Breast epithelium (tissue), 4 donors: ENCODE data around the gene MXRA7. TPM values are rescaled to one million over a fixed set of nuclear protein-coding genes. Genes with fewer than 3 reads are reported as not detected.

Experiments used
- DNase-seq, 2 donors: peaks; one replicate each; pipeline ENCODE4 v3.0.0-alpha.2; 2019; ENCODE audit warnings: low spot score in 2 of 2
- H3K27ac ChIP-seq, 2 donors: fragments of 200-600 bp; sonication (generic) in 1 of 2; one replicate each; pipeline ENCODE4 v1.5.1; 2016 to 2019; ENCODE audit warnings: mild to moderate bottlenecking in 1 of 2
- H3K27me3 ChIP-seq, 2 donors: fragments of 200-600 bp; sonication (generic) in 1 of 2; one replicate each; pipeline versions ENCODE4 v1.5.1 to v1.6.0; 2017 to 2019; ENCODE audit warnings: control low read depth in 1 of 2, mild to moderate bottlenecking in 1 of 2
- H3K36me3 ChIP-seq: fragments of 200-600 bp; one replicate; pipeline ENCODE4 v1.5.1; 2019
- H3K4me1 ChIP-seq, 2 donors: fragments of 200-600 bp; sonication (generic); one replicate each; pipeline ENCODE4 v1.5.1; 2016 to 2019; ENCODE audit warnings: control low read depth in 1 of 2
- H3K4me3 ChIP-seq, 3 donors: fragments of 200-600 bp; sonication (generic); 1 replicate in 2 of 3; 2 replicates in 1 of 3; pipeline ENCODE4 v1.5.1; 2016 to 2019; ENCODE audit warnings: mild to moderate bottlenecking in 3 of 3, moderate library complexity in 2 of 3
- H3K9me3 ChIP-seq, 2 donors: fragments of 200-600 bp; sonication (generic) in 1 of 2; one replicate each; pipeline ENCODE4 v1.5.1; 2016 to 2019; ENCODE audit warnings: control low read depth in 1 of 2
- POLR2A ChIP-seq: fragments of 450-650 bp; IDR thresholded peaks from one replicate; pipeline ENCODE4 v1.6.1; 2016; ENCODE audit warnings: antibody characterized with exemption, mild to moderate bottlenecking, moderate library complexity
- POLR2AphosphoS5 ChIP-seq, 3 donors: sonication (generic); formaldehyde crosslinking; IDR thresholded peaks; one replicate each; pipeline ENCODE4 v1.6.1; 2017; ENCODE audit warnings: antibody characterized with exemption in 3 of 3
- intact Hi-C: fragments of 100-400 bp; cut with DNase I; formaldehyde crosslinking; loops from one replicate; pipeline ENCODE4 v1.15.1; 2023; ENCODE audit warnings: low total_unique reads
- total RNA-seq, 3 donors: library from RNA; depleted of rRNA; stranded (reverse); fragments of >200 nt; gene quantifications; one replicate each; pipeline ENCODE4 v1.1.0, GENCODE V29; 2016
- TF ChIP-seq, protein P1 (sequence below), 3 donors: fragments of 450-650 bp; IDR thresholded peaks; one replicate each; pipeline ENCODE4 v1.5.1; 2016 to 2017; ENCODE audit warnings: antibody characterized with exemption in 3 of 3, mild to moderate bottlenecking in 3 of 3, moderate library complexity in 3 of 3

The MXRA7 gene
- total RNA-seq, 3 donors from 2014 or later, result 106 to 242 (median 113) TPM

DNA sequence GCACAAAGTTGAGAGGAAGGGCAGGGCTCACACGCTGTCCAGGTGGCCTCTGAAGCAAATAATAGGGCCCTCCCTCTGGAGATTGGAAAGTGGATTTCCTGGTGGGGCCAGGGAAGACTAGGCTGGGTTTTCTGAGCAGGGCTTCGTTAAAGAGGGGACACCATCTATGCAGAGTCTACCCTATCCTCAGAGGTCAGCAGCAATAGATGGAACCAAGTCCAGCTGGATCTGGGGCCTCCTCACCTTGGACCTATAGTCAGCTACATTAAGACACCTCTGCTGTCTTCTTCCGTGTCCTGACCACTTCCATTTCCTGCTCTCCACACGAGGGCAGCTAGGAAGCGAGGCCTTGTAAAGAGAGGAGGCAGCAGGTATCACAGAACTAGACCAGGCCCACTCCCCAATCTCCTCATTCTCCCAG is 52.5 kb downstream of the MXRA7 start:
- TF ChIP-seq POLR2A, result no peak
- Histone ChIP-seq H3K9me3 (no peaks in the 10 kb centered on the region), H3K27me3 (no peaks in the 10 kb centered on the region), H3K4me1 (no peaks in the 10 kb centered on the region), H3K36me3 (no peaks in the 10 kb centered on the region), H3K4me3 (no peak overlapping the region), H3K27ac (no peak overlapping the region)
- intact Hi-C loops, result no loop called here
- DNase-seq, result no peak

- TF ChIP-seq POLR2AphosphoS5 (IDR thresholded peaks at IDR 0.05), result no peak
- TF ChIP-seq, protein P1, sequence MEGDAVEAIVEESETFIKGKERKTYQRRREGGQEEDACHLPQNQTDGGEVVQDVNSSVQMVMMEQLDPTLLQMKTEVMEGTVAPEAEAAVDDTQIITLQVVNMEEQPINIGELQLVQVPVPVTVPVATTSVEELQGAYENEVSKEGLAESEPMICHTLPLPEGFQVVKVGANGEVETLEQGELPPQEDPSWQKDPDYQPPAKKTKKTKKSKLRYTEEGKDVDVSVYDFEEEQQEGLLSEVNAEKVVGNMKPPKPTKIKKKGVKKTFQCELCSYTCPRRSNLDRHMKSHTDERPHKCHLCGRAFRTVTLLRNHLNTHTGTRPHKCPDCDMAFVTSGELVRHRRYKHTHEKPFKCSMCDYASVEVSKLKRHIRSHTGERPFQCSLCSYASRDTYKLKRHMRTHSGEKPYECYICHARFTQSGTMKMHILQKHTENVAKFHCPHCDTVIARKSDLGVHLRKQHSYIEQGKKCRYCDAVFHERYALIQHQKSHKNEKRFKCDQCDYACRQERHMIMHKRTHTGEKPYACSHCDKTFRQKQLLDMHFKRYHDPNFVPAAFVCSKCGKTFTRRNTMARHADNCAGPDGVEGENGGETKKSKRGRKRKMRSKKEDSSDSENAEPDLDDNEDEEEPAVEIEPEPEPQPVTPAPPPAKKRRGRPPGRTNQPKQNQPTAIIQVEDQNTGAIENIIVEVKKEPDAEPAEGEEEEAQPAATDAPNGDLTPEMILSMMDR (IDR thresholded peaks at IDR 0.05), result no peak
- no peak for TF ChIP-seq POLR2A
- Histone ChIP-seq H3K4me1 (no peaks in the 10 kb centered on the region), H3K9me3 (no peaks in the 10 kb centered on the region), H3K36me3 (no peaks in the 10 kb centered on the region), H3K4me3 (no peak overlapping the region), H3K27ac (no peak overlapping the region), H3K27me3 (no peaks in the 10 kb centered on the region)
- DNase-seq, result no peak
- intact Hi-C loops, result no loop called here
These were observed 53.1 kb downstream of the MXRA7 start for GRCh38 chr17:76657505-76658241.

DNA sequence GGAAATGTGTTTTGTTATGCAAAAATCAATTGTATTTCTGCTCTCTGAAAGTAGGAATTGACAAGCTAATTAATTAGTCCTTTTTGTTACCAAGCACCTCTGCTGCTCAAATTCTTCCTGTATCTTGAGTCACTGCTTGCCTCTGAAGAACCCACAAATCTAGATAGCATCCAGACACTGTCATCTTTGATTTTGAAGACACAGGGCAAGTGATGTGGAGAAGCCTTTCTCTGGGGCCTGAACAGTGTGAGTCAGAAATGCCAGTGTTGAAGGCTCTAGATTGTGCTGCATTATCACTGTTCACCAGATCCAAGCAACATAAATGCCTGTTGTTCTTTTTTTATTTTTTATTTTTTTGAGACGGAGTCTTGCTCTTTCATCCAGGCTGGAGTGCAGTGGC is 56.4 kb downstream of the MXRA7 start:
- H3K9me3 ChIP-seq, result no peaks in the 10 kb centered on the region
- no peaks in the 10 kb centered on the region for H3K4me1 ChIP-seq
- no peak for DNase-seq
- TF ChIP-seq, protein P1 (IDR thresholded peaks at IDR 0.05), result no peak
- TF ChIP-seq POLR2A (no peak), POLR2AphosphoS5 (IDR thresholded peaks at IDR 0.05) (no peak)
- no peaks in the 10 kb centered on the region for H3K36me3 ChIP-seq
- no peaks in the 10 kb centered on the region for H3K27me3 ChIP-seq
- intact Hi-C loops, result no loop called here
- H3K4me3 ChIP-seq, result no peak overlapping the region
- no peak overlapping the region for H3K27ac ChIP-seq

DNA sequence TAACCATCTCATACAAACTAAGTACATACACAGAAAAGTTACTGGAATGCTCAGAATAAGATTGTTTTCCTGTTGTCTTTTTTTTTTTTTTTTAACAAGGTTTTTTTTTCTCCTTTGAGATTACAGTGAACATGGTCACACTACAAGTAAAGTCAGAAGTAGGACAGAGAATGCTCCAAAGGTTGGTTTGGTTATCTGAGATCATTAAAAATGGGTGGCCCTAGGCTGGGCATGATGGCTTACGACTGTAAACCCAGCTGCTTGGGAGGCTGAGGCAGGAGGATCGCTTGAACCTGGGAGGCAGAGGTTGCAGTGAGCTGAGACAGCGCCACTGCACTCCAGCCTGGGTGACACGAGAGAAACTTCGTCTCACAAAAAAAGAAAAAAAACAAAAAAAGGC is 60.3 kb downstream of the MXRA7 start:
- intact Hi-C loops, result no loop called here
- TF ChIP-seq POLR2A (no peak), POLR2AphosphoS5 (IDR thresholded peaks at IDR 0.05) (no peak)
- TF ChIP-seq, protein P1 (IDR thresholded peaks at IDR 0.05), result no peak
- no peaks in the 10 kb centered on the region for H3K9me3 ChIP-seq
- no peaks in the 10 kb centered on the region for H3K27me3 ChIP-seq
- H3K4me1 ChIP-seq, result no peaks in the 10 kb centered on the region
- H3K4me3 ChIP-seq, result no peak overlapping the region
- H3K27ac ChIP-seq, result no peak overlapping the region
- no peak for DNase-seq
- H3K36me3 ChIP-seq, result no peaks in the 10 kb centered on the region

GRCh38 chr17:76646712-76647111 is 64.1 kb downstream of the MXRA7 start:
- Histone ChIP-seq H3K4me1 (no peaks in the 10 kb centered on the region), H3K27ac (no peak overlapping the region), H3K27me3 (no peaks in the 10 kb centered on the region), H3K9me3 (no peaks in the 10 kb centered on the region), H3K4me3 (no peak overlapping the region), H3K36me3 (no peaks in the 10 kb centered on the region)
- TF ChIP-seq POLR2A (no peak), POLR2AphosphoS5 (IDR thresholded peaks at IDR 0.05) (no peak)
- TF ChIP-seq, protein P1 (IDR thresholded peaks at IDR 0.05), result no peak
- DNase-seq, result no peak
- intact Hi-C loops, result no loop called here
